ENCODE results near the gene ITPKB. TPM values are rescaled to one million over a fixed set of nuclear protein-coding genes. Genes with fewer than 3 reads are reported as not detected.
A peak's percentile ranks its signal among the peaks of the same experiment; 100 is the strongest.

Gene ITPKB
- total RNA-seq, 1 experiment from 2014 or later: 17.7 TPM

DNA sequence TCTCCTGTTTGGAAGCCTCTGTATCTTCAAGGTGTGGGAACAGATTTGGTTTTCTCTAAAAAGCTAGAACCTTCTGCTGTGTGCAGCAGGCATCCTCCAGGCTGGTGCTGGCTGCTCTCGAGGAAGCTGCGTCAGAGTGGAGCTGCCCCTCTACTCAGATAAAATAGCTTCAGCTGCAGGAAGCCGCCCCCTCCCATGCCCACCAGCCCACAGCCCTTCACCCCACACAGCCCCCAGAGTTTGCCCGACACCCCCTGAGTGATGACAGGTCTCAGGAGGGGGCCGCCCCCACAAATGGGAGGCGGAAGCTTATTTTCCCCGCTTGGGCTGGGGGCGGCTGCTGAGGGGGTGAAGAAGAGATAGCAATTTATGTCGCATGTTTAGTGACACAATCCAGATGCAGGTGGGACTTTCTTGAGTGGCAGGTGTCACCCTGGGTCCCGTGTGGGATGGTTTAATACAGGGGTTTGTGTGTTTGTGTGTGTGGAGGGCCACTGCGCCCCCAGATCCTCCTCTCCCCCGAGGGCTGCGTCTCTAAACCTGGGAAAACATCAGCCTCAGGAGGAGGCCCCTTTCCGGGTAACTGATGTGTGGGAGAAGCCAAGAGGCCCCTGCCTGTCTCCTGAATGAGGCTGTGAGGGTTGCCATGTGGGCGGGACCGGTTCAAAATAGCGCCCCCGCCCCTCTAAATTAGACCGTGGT is 135.1 kb downstream of the ITPKB start:
- H3K4me1 ChIP-seq (ENCODE audit: insufficient read depth, low read length): no peaks in the 10 kb centered on the region
- H3K9me3 ChIP-seq (ENCODE audit: low read length): no peaks in the 10 kb centered on the region
- no peaks in the 10 kb centered on the region for H4K20me1 ChIP-seq (ENCODE audit: low read length)
- H3K9me2 ChIP-seq (replicated peaks; ENCODE audit: low read length): no peaks in the 10 kb centered on the region
- no peaks in the 10 kb centered on the region for H3K36me3 ChIP-seq (ENCODE audit: low read depth, low read length)
- no peak overlapping the region for H3K27ac ChIP-seq (ENCODE audit: low read length)
- CTCF ChIA-PET: interaction anchor here (0.6 to 1.0 kb wide), 4 partner anchors 22 to 196 kb away, joined by 3 to 4 read pairs (median 3); no protein-coding TSS in a partner anchor
- intact Hi-C loops (cut with micrococcal nuclease): no loop called here
- DNase-seq: no peak
- peaks cover 10% of the 10 kb centered on the region; the same call in 1 of the 2 replicates for H3K27me3 ChIP-seq (ENCODE audit: low read length)
- no peaks in the 10 kb centered on the region for H3K79me2 ChIP-seq (ENCODE audit: low read length)
- TF ChIP-seq, protein P1, sequence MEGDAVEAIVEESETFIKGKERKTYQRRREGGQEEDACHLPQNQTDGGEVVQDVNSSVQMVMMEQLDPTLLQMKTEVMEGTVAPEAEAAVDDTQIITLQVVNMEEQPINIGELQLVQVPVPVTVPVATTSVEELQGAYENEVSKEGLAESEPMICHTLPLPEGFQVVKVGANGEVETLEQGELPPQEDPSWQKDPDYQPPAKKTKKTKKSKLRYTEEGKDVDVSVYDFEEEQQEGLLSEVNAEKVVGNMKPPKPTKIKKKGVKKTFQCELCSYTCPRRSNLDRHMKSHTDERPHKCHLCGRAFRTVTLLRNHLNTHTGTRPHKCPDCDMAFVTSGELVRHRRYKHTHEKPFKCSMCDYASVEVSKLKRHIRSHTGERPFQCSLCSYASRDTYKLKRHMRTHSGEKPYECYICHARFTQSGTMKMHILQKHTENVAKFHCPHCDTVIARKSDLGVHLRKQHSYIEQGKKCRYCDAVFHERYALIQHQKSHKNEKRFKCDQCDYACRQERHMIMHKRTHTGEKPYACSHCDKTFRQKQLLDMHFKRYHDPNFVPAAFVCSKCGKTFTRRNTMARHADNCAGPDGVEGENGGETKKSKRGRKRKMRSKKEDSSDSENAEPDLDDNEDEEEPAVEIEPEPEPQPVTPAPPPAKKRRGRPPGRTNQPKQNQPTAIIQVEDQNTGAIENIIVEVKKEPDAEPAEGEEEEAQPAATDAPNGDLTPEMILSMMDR (conservative IDR thresholded peaks at IDR 0.05; ENCODE audit: low read depth, low read length): no peak
- no peak for TF ChIP-seq EZH2phosphoT487 (IDR thresholded peaks at IDR 0.05; ENCODE audit: borderline replicate concordance, low read length)
- no peak for TF ChIP-seq EZH2 (IDR thresholded peaks at IDR 0.05; ENCODE audit: low read length, unreplicated experiment)
- no peak overlapping the region for H3K4me3 ChIP-seq (ENCODE audit: low read length)
- no peak overlapping the region for H2AFZ ChIP-seq (ENCODE audit: low read length)
- no peaks in the 10 kb centered on the region for H3F3A ChIP-seq (ENCODE audit: low read length, unreplicated experiment)
- no peak for ATAC-seq
- H3K4me2 ChIP-seq (ENCODE audit: low read length): no peak overlapping the region
- BruUV-seq (replicated peaks): no TSS peak
- POLR2A ChIA-PET (ENCODE audit: unreplicated experiment): no interaction called here
- H3K9ac ChIP-seq (ENCODE audit: low read length): no peak overlapping the region

DNA sequence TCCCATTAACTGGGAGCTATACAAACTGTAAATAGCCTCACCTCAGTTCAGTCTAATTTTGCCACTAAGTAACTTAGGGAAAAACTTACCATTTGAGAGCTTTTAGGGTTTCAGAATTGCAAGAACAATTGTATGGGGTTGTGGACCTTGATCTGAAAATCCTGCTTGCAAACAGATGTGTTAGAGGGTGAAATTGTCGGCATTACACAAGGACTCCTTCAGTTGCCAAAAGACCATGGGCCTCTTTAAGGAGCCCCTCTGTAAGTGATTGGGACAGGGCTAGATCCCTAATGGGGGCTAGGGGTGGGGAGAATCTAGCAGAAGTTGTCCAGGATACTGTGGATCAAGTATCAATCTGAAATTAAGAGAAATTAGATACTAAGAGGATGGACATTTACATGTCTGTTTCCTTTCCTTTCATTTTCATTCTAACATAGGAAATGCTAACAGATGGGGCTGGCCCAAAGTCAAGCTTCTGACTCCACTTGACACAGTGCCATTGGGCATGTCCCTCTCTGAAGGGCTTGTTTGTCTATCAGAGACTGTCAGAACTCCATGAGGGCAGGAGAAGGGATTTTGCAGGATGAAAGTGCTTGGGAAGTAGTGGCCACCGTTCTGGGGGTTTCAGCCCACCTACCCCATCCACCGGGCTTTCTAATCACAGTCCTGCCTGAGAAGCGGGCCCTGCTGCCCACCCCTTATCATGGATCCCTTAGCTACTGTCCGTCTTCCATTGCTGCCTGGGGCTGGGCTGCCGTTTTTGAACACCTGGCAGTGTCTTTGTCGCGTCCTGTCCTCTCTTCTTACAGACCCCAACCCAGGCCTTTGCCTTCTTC is 135.8 kb downstream of the ITPKB start:
- intact Hi-C loops (cut with micrococcal nuclease): no loop called here
- ATAC-seq (peak; percentile 63), DNase-seq (peak; percentile 66)
- Histone ChIP-seq H3K27me3 (ENCODE audit: low read length) (peaks cover 15% of the 10 kb centered on the region), H3K36me3 (ENCODE audit: low read depth, low read length) (no peaks in the 10 kb centered on the region), H3K4me3 (ENCODE audit: low read length) (no peak overlapping the region), H3K79me2 (ENCODE audit: low read length) (no peaks in the 10 kb centered on the region), H2AFZ (ENCODE audit: low read length) (no peak overlapping the region), H3K9me2 (replicated peaks; ENCODE audit: low read length) (no peaks in the 10 kb centered on the region), H3K9ac (ENCODE audit: low read length) (no peak overlapping the region), H3K4me2 (ENCODE audit: low read length) (0 out of 2 replicates have a peak overlapping the region, but pooled peaks have one; percentile 3), H3K27ac (ENCODE audit: low read length) (no peak overlapping the region), H3K4me1 (ENCODE audit: insufficient read depth, low read length) (no peaks in the 10 kb centered on the region), H4K20me1 (ENCODE audit: low read length) (no peaks in the 10 kb centered on the region), H3F3A (ENCODE audit: low read length, unreplicated experiment) (no peaks in the 10 kb centered on the region), H3K9me3 (ENCODE audit: low read length) (no peaks in the 10 kb centered on the region)
- TF ChIP-seq, protein P1 (conservative IDR thresholded peaks at IDR 0.05; ENCODE audit: low read depth, low read length): no peak
- TF ChIP-seq EZH2 (IDR thresholded peaks at IDR 0.05; ENCODE audit: low read length, unreplicated experiment): no peak
- TF ChIP-seq EZH2phosphoT487 (IDR thresholded peaks at IDR 0.05; ENCODE audit: borderline replicate concordance, low read length): no peak
- BruUV-seq (replicated peaks): no TSS peak
- CTCF ChIA-PET: interaction anchor here (0.6 to 1.0 kb wide), 4 partner anchors 23 to 195 kb away, joined by 3 to 4 read pairs (median 3); no protein-coding TSS in a partner anchor
- POLR2A ChIA-PET (ENCODE audit: unreplicated experiment): no interaction called here

All from PC-3 (cell line).